HUDEP-2 (cell line): ENCODE results near the gene BOD1.
"Not testable (repeated sequence)": the region's sequence is repeated elsewhere in the genome, so short reads cannot be mapped to it uniquely, and the experiment has no call there.

Experiments
- DNase-seq, 76 experiments: peaks; one replicate each; lab custom pipeline; 2025; ENCODE audit not compliant: unreplicated experiment in 76 of 76; lab: John Stamatoyannopoulos, UW

The BOD1 gene

GRCh38 chr5:173620784-173621183, 4.3 kb upstream of the BOD1 start:
- DNase-seq = no peak

- DNase-seq = peak in 40 of 76 experiments; percentile 4 to 63 (median 38)
These were observed 2.6 kb upstream of the BOD1 start for GRCh38 chr5:173618927-173619519.

GRCh38 chr5:173615884-173616576, 420 bp downstream of the BOD1 start:
- DNase-seq = peak in 58 of 76 experiments; percentile 3 to 69 (median 35)

GRCh38 chr5:173614591-173614990, 1.9 kb downstream of the BOD1 start:
- DNase-seq = no peak

- DNase-seq = no peak
These were observed 2.9 kb downstream of the BOD1 start for GRCh38 chr5:173613433-173614159.

GRCh38 chr5:173612948-173613347, 3.5 kb downstream of the BOD1 start:
- DNase-seq = no peak

GRCh38 chr5:173611706-173612105, 4.7 kb downstream of the BOD1 start:
- DNase-seq = no peak

GRCh38 chr5:173604141-173604540, 12.3 kb downstream of the BOD1 start:
- DNase-seq = no peak

- DNase-seq = peak in 71 of 76 experiments; percentile 18 to 84 (median 59)
These were observed 14.0 kb downstream of the BOD1 start for GRCh38 chr5:173602423-173602822.

GRCh38 chr5:173598686-173599085, 17.8 kb downstream of the BOD1 start:
- no peak for DNase-seq

- DNase-seq = no peak
These were observed 19.1 kb downstream of the BOD1 start for GRCh38 chr5:173597304-173597703.

GRCh38 chr5:173595841-173596240, 20.6 kb downstream of the BOD1 start:
- no peak for DNase-seq

GRCh38 chr5:173594061-173594460, 22.4 kb downstream of the BOD1 start:
- DNase-seq = no peak

GRCh38 chr5:173592050-173592669, 24.3 kb downstream of the BOD1 start:
- DNase-seq = peak in 19 of 76 experiments; percentile 1 to 37 (median 15)

GRCh38 chr5:173591056-173591514, 25.4 kb downstream of the BOD1 start:
- DNase-seq = no peak

- DNase-seq = no peak
These were observed 25.9 kb downstream of the BOD1 start for GRCh38 chr5:173590436-173591055.

- not testable (repeated sequence) for DNase-seq
These were observed 30.3 kb downstream of the BOD1 start for GRCh38 chr5:173586133-173586532.

GRCh38 chr5:173583346-173583745, 33.1 kb downstream of the BOD1 start:
- no peak for DNase-seq

- no peak for DNase-seq
These were observed 34.0 kb downstream of the BOD1 start for GRCh38 chr5:173582216-173583111.
